Stomach (tissue), 9 donors: ENCODE results near the gene CA5A. TPM values are rescaled to one million over a fixed set of nuclear protein-coding genes. Genes with fewer than 3 reads are reported as not detected.
A peak's percentile ranks its signal among the peaks of the same experiment; 100 is the strongest.

Source experiments
- DNase-seq, 2 donors: peaks; one replicate each; pipeline versions ENCODE4 v3.0.0 to v3.0.0-alpha.2; 2013 to 2019
- H3K27ac ChIP-seq, 5 donors: fragments of 200-600 bp in 4 of 5; sonication (generic) in 4 of 5; one replicate each; pipeline ENCODE4 v1.5.1; 2013 to 2019; ENCODE audit warnings: mild to moderate bottlenecking in 1 of 5, moderate library complexity in 1 of 5
- H3K27me3 ChIP-seq, 3 donors: fragments of 200-600 bp; sonication (generic); one replicate each; pipeline ENCODE4 v1.5.1; 2017 to 2019; ENCODE audit warnings: mixed run types in 1 of 3
- H3K36me3 ChIP-seq, 4 donors: fragments of 200-600 bp; sonication (generic); 1 replicate in 3 of 4; 2 replicates in 1 of 4; pipeline ENCODE4 v1.5.1; 2016 to 2019
- H3K4me1 ChIP-seq, 4 donors: fragments of 200-600 bp; sonication (generic); one replicate each; pipeline ENCODE4 v1.5.1; 2016 to 2019
- H3K4me3 ChIP-seq, 4 donors: fragments of 200-600 bp; sonication (generic) in 3 of 4; one replicate each; pipeline ENCODE4 v1.5.1; 2016 to 2019; ENCODE audit warnings: mild to moderate bottlenecking in 1 of 4
- H3K9me3 ChIP-seq, 4 donors: fragments of 200-600 bp; sonication (generic); one replicate each; pipeline ENCODE4 v1.5.1; 2016 to 2019
- CTCF ChIP-seq, 7 experiments: fragments of 450-650 bp in 4 of 7; fragments of 200-600 bp in 3 of 7; sonication (generic) in 3 of 7; IDR thresholded peaks; one replicate each; pipeline ENCODE4 v1.5.1; 2016 to 2019; ENCODE audit warnings: antibody characterized with exemption in 7 of 7, control low read depth in 2 of 7, mild to moderate bottlenecking in 1 of 7
- EP300 ChIP-seq: sonication (generic); formaldehyde crosslinking; IDR thresholded peaks from one replicate; pipeline ENCODE4 v1.6.1; 2017; ENCODE audit warnings: antibody characterized with exemption
- POLR2A ChIP-seq, 4 donors: fragments of 450-650 bp; IDR thresholded peaks; one replicate each; pipeline ENCODE4 v1.6.1; 2016; ENCODE audit warnings: antibody characterized with exemption in 4 of 4, control low read depth in 2 of 4, mild to moderate bottlenecking in 1 of 4, moderate library complexity in 1 of 4
- POLR2AphosphoS5 ChIP-seq, 3 donors: sonication (generic); formaldehyde crosslinking; IDR thresholded peaks; one replicate each; pipeline ENCODE4 v1.6.1; 2016; ENCODE audit warnings: antibody characterized with exemption in 3 of 3
- whole genome bisulfite sequencing, 5 donors: extraction: QIAGEN DNeasy Blood & Tissue Kit in 3 of 5; methylation state at CpG; one replicate each; pipeline versions ENCODE4 v1.1.5 to v1.1.7; 2013 to 2018; 5-methylcytosine and 5-hydroxymethylcytosine counted together
- intact Hi-C: fragments of 100-400 bp; cut with DNase I; formaldehyde crosslinking; loops from one replicate; pipeline ENCODE4 v1.15.1; 2023; ENCODE audit warnings: low total_unique reads
- polyA plus RNA-seq, 3 donors: library from polyadenylated mRNA; stranded (reverse); fragments of 200-250 nt; gene quantifications; one replicate each; pipeline ENCODE4 v1.2.3, GENCODE V29; 2013
- total RNA-seq, 5 donors: library from RNA; depleted of rRNA; stranded (reverse); fragments of >200 nt; gene quantifications; one replicate each; pipeline versions ENCODE4 v1.1.0 to v1.2.3, GENCODE V29; 2014 to 2016
- donor health status: healthy with polysubstance abuse.
- donor health status: Bipolar disorder and iron deficiency.
- donor health status: healthy.

The CA5A gene
- total and polyA plus RNA-seq, 8 donors: not detected

GRCh38 chr16:87949071-87949744 is 12.9 kb upstream of the CA5A start:
- Histone ChIP-seq H3K27ac (peak overlapping the region in 1 of 5 donors; percentile 15), H3K4me3 (no peak overlapping the region), H3K36me3 (peaks cover 0 to 10% (median 0%) of the 10 kb centered on the region in 4 donors), H3K27me3 (no peaks in the 10 kb centered on the region), H3K4me1 (peaks cover 21 to 49% (median 41%) of the 10 kb centered on the region in 4 donors), H3K9me3 (no peaks in the 10 kb centered on the region)
- DNase-seq: no peak
- TF ChIP-seq POLR2A (IDR thresholded peaks at IDR 0.05) (no peak), POLR2AphosphoS5 (IDR thresholded peaks at IDR 0.05) (no peak), CTCF (IDR thresholded peaks at IDR 0.05) (no peak)
- 82 to 91% (median 89%) methylated on average over 16 of the region's 16 CpGs for WGBS, 5 donors
- intact Hi-C loops: no loop called here

- intact Hi-C loops: no loop called here
- no peak for TF ChIP-seq POLR2A (IDR thresholded peaks at IDR 0.05)
- TF ChIP-seq CTCF (IDR thresholded peaks at IDR 0.05): no peak
- TF ChIP-seq POLR2AphosphoS5 (IDR thresholded peaks at IDR 0.05): no peak
- TF ChIP-seq EP300: no peak
- Histone ChIP-seq H3K27me3 (no peaks in the 10 kb centered on the region), H3K4me3 (no peak overlapping the region), H3K9me3 (no peaks in the 10 kb centered on the region), H3K4me1 (peaks cover 20 to 44% (median 36%) of the 10 kb centered on the region in 4 donors), H3K36me3 (peaks cover 0 to 7% (median 0%) of the 10 kb centered on the region in 4 donors), H3K27ac (peak overlapping the region in 2 of 5 donors; percentile 29 to 69)
- DNase-seq: no peak
- WGBS, 5 donors: 92 to 97% (median 93%) methylated on average over 5 of the region's 5 CpGs
These were observed 12.4 kb upstream of the CA5A start for GRCh38 chr16:87948735-87949070.

GRCh38 chr16:87948119-87948545 is 11.8 kb upstream of the CA5A start:
- WGBS, 5 donors: 43 to 64% (median 46%) methylated on average over 9 to 12 of the region's 12 CpGs
- Histone ChIP-seq H3K9me3 (no peaks in the 10 kb centered on the region), H3K4me3 (no peak overlapping the region), H3K36me3 (peaks cover 0 to 1% (median 0%) of the 10 kb centered on the region in 4 donors), H3K4me1 (peaks cover 15 to 38% (median 31%) of the 10 kb centered on the region in 4 donors), H3K27ac (peak overlapping the region in 4 of 5 donors; percentile 29 to 69 (median 40)), H3K27me3 (no peaks in the 10 kb centered on the region)
- intact Hi-C loops: no loop called here
- DNase-seq: peak in 1 of 2 donors; percentile 59
- no peak for TF ChIP-seq POLR2AphosphoS5 (IDR thresholded peaks at IDR 0.05)
- no peak for TF ChIP-seq POLR2A (IDR thresholded peaks at IDR 0.05)
- TF ChIP-seq CTCF (IDR thresholded peaks at IDR 0.05): no peak
- no peak for TF ChIP-seq EP300

- TF ChIP-seq CTCF (IDR thresholded peaks at IDR 0.05): no peak
- no peak for TF ChIP-seq EP300
- TF ChIP-seq POLR2AphosphoS5 (IDR thresholded peaks at IDR 0.05): no peak
- TF ChIP-seq POLR2A (IDR thresholded peaks at IDR 0.05): no peak
- Histone ChIP-seq H3K27me3 (no peaks in the 10 kb centered on the region), H3K36me3 (no peaks in the 10 kb centered on the region), H3K27ac (peak overlapping the region in 4 of 5 donors; percentile 29 to 69 (median 40)), H3K9me3 (no peaks in the 10 kb centered on the region), H3K4me1 (peaks cover 9 to 32% (median 25%) of the 10 kb centered on the region in 4 donors), H3K4me3 (no peak overlapping the region)
- intact Hi-C loops: no loop called here
- 88 to 92% (median 89%) methylated on average over 22 of the region's 22 CpGs for WGBS, 5 donors
- no peak for DNase-seq
These were observed 11.2 kb upstream of the CA5A start for GRCh38 chr16:87947356-87948118.
